HepG2 (cell line): ENCODE data around the gene SLC25A17. TPM values are rescaled to one million over a fixed set of nuclear protein-coding genes. Genes with fewer than 3 reads are reported as not detected.

Experiments
- ARID5B ChIP-seq: IDR thresholded peaks from 2 replicates; pipeline ENCODE4 v1.4.0; 2020; ENCODE audit warnings: mild to moderate bottlenecking, missing genetic modification reagents
- ATF6 ChIP-seq: sonication (generic); formaldehyde crosslinking; conservative IDR thresholded peaks from 2 replicates; pipeline ENCODE4 v1.4.0; 2020; ENCODE audit warnings: missing genetic modification reagents
- FOXO4 ChIP-seq: sonication (generic); formaldehyde crosslinking; conservative IDR thresholded peaks from 2 replicates; pipeline ENCODE4 v1.8.1; 2023; ENCODE audit warnings: missing genetic modification reagents
- GLI4 ChIP-seq: sonication (generic); formaldehyde crosslinking; IDR thresholded peaks from 2 replicates; pipeline ENCODE4 v1.5.1; 2020; ENCODE audit warnings: missing genetic modification reagents, mild to moderate bottlenecking, moderate library complexity, borderline replicate concordance
- NAIF1 ChIP-seq: sonication (generic); formaldehyde crosslinking; IDR thresholded peaks from 2 replicates; pipeline ENCODE4 v1.5.0; 2020; ENCODE audit warnings: mild to moderate bottlenecking, missing genetic modification reagents, borderline replicate concordance
- SMAD1 ChIP-seq: sonication (generic); formaldehyde crosslinking; IDR thresholded peaks from 2 replicates; pipeline ENCODE4 v1.4.0; 2020; ENCODE audit warnings: missing genetic modification reagents, low read depth, mild to moderate bottlenecking, borderline replicate concordance
- ZFX ChIP-seq: sonication (generic); formaldehyde crosslinking; IDR thresholded peaks from 2 replicates; pipeline ENCODE4 v1.4.0; 2020; ENCODE audit warnings: mild to moderate bottlenecking, low read depth, missing genetic modification reagents, moderate library complexity
- ZNF124 ChIP-seq: sonication (generic); formaldehyde crosslinking; IDR thresholded peaks from 2 replicates; pipeline ENCODE4 v1.4.0; 2020; ENCODE audit warnings: missing genetic modification reagents
- ZNF598 ChIP-seq: sonication (generic); formaldehyde crosslinking; IDR thresholded peaks from 2 replicates; pipeline ENCODE4 v1.5.1; 2020; ENCODE audit warnings: mild to moderate bottlenecking, missing genetic modification reagents, borderline replicate concordance
- ZNF768 ChIP-seq: sonication (generic); formaldehyde crosslinking; IDR thresholded peaks from 2 replicates; pipeline ENCODE4 v1.4.0; 2020; ENCODE audit warnings: missing genetic modification reagents
- ZNF776 ChIP-seq: sonication (generic); formaldehyde crosslinking; IDR thresholded peaks from 2 replicates; pipeline ENCODE4 v1.4.0; 2020; ENCODE audit warnings: mild to moderate bottlenecking, missing genetic modification reagents
- ZNF780A ChIP-seq: sonication (generic); formaldehyde crosslinking; IDR thresholded peaks from 2 replicates; pipeline ENCODE4 v1.8.0; 2022; ENCODE audit warnings: mild to moderate bottlenecking, missing genetic modification reagents, moderate library complexity
- ZNF788 ChIP-seq: sonication (generic); formaldehyde crosslinking; IDR thresholded peaks from 2 replicates; pipeline ENCODE4 v1.5.0; 2020; ENCODE audit warnings: mild to moderate bottlenecking, missing genetic modification reagents, borderline replicate concordance
- polyA plus RNA-seq, 8 experiments: library from polyadenylated mRNA; depleted of rRNA in 3 of 8; stranded (reverse) in 7 of 8; unstranded in 1 of 8; fragments of >200 nt; fragmentation: Illumina TruSeq in 4 of 8; extraction: Trizol in 4 of 8; gene quantifications; 2 replicates each; pipeline versions ENCODE4 v1.2.1 to v1.2.3, GENCODE V29; 2011 to 2016; ENCODE audit warnings: low read depth in 4 of 8, missing spikeins in 1 of 8, mixed read lengths in 1 of 8; ENCODE audit not compliant: insufficient read depth in 1 of 8
- total RNA-seq, 5 experiments: library from RNA; depleted of rRNA; stranded (reverse); fragments of >200 nt; fragmentation: Illumina TruSeq; extraction: Trizol; gene quantifications; 2 replicates each; pipeline ENCODE4 v1.2.3, GENCODE V29; 2016; ENCODE audit warnings: low read depth in 1 of 5
- TF ChIP-seq, protein P1 (sequence below): sonication (generic); formaldehyde crosslinking; IDR thresholded peaks from 2 replicates; pipeline ENCODE4 v1.5.0; 2020; ENCODE audit warnings: missing genetic modification reagents, mild to moderate bottlenecking, borderline replicate concordance
- TF ChIP-seq, protein P2 (sequence below): sonication (generic); formaldehyde crosslinking; IDR thresholded peaks from 2 replicates; pipeline ENCODE4 v1.4.0; 2020; ENCODE audit warnings: missing genetic modification reagents, borderline replicate concordance

The SLC25A17 gene
- total and polyA plus RNA-seq, 2 of the 13 experiments (the other 11 are each of a cell fraction or from before 2014, with no cell fraction given) = 15.7 to 27.9 TPM

DNA sequence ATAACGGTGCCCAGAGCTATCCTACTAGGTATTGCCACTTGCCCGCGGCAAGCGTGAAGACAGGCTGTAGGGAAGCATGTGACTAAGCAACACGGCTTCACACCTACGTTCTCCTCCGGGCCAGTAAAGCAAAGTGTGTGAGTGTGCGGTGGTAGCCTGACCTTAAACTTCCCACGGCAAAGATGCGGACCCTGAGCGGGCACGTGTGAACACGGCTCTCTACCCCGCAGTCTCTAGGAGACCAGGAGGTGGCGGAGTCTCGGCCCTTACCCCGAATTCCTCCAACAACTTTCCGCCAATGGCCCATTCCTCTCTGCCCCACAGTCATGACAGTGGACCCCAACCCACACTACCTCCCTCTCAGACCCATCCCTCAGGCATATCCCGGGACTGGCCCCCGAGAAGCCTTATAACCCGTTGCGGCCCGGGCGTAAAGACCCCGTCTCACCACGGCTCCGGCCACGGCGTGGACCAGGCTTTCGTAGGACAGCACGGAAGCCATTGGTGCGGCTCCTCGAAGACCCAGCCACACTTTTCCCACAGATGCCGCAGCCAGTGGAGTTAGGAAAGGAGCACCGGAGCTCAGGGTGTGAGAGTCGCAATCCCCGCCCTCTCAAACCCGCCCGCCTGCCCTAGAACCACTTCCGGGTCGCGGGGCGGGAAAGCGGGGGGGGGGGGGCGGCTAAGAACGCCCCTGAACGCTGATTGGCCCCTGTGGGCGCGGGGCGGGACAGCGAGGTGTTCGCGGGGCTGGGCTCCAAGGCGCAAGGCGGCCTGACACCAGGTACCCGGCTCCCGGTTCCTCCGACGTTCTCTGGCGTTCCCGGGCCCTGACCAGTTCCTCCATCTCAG is at the start of gene SLC25A17 (continued):
- no peak for TF ChIP-seq ZNF780A
- peak; percentile 69; the same call in 1 of the 2 replicates for TF ChIP-seq ZNF788
- TF ChIP-seq GLI4 = no peak; the same call in 1 of the 2 replicates
- TF ChIP-seq, protein P1, sequence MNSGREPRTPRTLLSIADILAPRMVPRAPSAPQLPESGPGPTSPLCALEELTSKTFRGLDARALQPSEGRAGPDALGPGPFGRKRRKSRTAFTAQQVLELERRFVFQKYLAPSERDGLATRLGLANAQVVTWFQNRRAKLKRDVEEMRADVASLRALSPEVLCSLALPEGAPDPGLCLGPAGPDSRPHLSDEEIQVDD (CRISPR knock-in tag) = no peak
- peak; percentile 35; the same call in 1 of the 2 replicates for TF ChIP-seq ZNF768 (CRISPR knock-in tag)
- peak; percentile 93; the same call in 1 of the 2 replicates for TF ChIP-seq ZNF598 (CRISPR knock-in tag)
- no peak for TF ChIP-seq FOXO4 (CRISPR knock-in tag)
- TF ChIP-seq ATF6 (CRISPR knock-in tag) = no peak
- peak; percentile 51; the same call in 1 of the 2 replicates for TF ChIP-seq ZNF776
- TF ChIP-seq SMAD1 (CRISPR knock-in tag) = peak; percentile 50; the same call in 1 of the 2 replicates
- TF ChIP-seq ZNF124 (CRISPR knock-in tag) = no peak
- TF ChIP-seq, protein P2, sequence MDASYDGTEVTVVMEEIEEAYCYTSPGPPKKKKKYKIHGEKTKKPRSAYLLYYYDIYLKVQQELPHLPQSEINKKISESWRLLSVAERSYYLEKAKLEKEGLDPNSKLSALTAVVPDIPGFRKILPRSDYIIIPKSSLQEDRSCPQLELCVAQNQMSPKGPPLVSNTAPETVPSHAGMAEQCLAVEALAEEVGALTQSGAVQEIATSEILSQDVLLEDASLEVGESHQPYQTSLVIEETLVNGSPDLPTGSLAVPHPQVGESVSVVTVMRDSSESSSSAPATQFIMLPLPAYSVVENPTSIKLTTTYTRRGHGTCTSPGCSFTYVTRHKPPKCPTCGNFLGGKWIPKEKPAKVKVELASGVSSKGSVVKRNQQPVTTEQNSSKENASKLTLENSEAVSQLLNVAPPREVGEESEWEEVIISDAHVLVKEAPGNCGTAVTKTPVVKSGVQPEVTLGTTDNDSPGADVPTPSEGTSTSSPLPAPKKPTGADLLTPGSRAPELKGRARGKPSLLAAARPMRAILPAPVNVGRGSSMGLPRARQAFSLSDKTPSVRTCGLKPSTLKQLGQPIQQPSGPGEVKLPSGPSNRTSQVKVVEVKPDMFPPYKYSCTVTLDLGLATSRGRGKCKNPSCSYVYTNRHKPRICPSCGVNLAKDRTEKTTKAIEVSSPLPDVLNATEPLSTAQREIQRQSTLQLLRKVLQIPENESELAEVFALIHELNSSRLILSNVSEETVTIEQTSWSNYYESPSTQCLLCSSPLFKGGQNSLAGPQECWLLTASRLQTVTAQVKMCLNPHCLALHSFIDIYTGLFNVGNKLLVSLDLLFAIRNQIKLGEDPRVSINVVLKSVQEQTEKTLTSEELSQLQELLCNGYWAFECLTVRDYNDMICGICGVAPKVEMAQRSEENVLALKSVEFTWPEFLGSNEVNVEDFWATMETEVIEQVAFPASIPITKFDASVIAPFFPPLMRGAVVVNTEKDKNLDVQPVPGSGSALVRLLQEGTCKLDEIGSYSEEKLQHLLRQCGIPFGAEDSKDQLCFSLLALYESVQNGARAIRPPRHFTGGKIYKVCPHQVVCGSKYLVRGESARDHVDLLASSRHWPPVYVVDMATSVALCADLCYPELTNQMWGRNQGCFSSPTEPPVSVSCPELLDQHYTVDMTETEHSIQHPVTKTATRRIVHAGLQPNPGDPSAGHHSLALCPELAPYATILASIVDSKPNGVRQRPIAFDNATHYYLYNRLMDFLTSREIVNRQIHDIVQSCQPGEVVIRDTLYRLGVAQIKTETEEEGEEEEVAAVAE (CRISPR knock-in tag) = no peak
- TF ChIP-seq ARID5B (CRISPR knock-in tag) = 0 out of 2 replicates have a peak, but pooled peaks have one; percentile 4
- no peak for TF ChIP-seq NAIF1 (CRISPR knock-in tag)
- TF ChIP-seq ZFX (CRISPR knock-in tag) = peak; percentile 85
